GM12873 (cell line): ENCODE measurements around the gene TCF7.
A peak's percentile ranks its signal among the peaks of the same experiment; 100 is the strongest.

ENCODE experiments used
- TF ChIP-seq, protein P1 (sequence below): IDR thresholded peaks from 2 replicates; pipeline ENCODE4 v1.5.1; 2012; ENCODE audit warnings: low read depth, mild to moderate bottlenecking, moderate library complexity, low read length, control low read depth; ENCODE audit not compliant: insufficient read depth; ENCODE audit errors: missing control alignments

The TCF7 gene

DNA sequence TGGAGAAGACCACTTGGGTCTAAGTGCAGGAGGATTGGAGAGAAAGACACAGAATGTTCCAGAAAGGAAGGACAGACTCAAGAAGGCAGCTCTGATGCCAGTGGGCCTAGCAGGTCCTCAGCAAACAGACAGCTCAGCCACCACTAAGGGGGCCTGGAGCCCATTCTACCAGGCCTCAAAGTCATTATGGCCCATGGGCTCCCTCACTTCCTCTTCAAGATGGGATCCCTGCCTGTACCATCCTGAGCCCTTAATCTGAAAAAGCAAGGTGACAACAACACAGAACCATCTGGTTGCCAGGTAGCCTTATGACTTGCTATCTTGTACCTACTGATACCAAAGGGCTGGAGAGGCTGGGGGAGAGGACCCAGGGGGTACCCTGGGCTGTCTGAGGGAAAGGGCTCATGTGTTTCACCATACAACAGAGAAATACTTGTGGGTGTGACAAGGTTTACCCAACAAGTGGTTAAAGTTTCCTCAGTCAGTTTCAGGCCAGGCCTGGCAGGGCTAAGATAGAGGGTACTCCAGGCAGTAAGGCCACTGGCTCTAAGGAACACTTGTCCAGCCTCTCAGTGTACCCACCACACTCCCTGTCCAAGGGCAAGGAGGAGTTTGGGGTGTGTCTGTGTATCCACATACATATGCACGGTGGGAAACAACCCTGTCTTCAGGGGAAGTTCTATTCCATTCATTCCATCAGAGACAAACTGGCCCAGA, 30.7 kb downstream of the TCF7 start:
- TF ChIP-seq, protein P1, sequence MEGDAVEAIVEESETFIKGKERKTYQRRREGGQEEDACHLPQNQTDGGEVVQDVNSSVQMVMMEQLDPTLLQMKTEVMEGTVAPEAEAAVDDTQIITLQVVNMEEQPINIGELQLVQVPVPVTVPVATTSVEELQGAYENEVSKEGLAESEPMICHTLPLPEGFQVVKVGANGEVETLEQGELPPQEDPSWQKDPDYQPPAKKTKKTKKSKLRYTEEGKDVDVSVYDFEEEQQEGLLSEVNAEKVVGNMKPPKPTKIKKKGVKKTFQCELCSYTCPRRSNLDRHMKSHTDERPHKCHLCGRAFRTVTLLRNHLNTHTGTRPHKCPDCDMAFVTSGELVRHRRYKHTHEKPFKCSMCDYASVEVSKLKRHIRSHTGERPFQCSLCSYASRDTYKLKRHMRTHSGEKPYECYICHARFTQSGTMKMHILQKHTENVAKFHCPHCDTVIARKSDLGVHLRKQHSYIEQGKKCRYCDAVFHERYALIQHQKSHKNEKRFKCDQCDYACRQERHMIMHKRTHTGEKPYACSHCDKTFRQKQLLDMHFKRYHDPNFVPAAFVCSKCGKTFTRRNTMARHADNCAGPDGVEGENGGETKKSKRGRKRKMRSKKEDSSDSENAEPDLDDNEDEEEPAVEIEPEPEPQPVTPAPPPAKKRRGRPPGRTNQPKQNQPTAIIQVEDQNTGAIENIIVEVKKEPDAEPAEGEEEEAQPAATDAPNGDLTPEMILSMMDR, result no peak

DNA sequence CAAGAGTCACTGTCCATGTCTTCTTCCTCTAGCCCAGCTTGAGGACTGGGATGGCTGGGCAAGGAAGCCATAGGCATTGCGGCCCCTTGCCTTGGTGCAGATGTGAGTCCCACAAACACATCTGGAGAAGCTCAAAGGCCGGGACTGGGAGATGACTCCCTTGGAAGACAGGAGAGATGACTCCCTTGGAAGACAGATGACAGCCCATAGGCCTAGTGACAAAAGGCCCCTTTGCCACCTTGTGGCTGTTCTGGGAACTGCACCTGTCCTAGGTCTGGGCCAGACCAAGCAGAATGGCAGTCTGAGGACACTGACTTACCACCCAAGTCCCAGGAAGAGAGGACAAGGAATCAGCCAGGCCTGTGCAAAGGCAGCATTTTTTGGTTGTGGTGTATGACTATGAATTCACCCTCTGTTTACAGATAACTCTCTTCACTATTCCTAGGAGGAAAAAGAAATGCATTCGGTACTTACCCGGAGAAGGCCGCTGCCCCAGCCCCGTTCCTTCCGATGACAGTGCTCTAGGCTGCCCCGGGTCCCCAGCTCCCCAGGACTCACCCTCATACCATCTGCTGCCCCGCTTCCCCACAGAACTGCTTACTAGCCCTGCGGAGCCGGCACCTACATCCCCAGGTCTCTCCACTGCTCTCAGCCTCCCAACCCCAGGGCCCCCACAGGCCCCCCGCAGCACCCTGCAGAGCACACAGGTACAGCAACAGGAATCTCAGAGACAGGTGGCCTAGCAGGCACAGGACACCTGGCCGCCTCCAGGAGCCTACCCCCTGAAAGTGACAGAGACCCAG, 31.5 kb downstream of the TCF7 start:
- TF ChIP-seq, protein P1, result peak; percentile 97

DNA sequence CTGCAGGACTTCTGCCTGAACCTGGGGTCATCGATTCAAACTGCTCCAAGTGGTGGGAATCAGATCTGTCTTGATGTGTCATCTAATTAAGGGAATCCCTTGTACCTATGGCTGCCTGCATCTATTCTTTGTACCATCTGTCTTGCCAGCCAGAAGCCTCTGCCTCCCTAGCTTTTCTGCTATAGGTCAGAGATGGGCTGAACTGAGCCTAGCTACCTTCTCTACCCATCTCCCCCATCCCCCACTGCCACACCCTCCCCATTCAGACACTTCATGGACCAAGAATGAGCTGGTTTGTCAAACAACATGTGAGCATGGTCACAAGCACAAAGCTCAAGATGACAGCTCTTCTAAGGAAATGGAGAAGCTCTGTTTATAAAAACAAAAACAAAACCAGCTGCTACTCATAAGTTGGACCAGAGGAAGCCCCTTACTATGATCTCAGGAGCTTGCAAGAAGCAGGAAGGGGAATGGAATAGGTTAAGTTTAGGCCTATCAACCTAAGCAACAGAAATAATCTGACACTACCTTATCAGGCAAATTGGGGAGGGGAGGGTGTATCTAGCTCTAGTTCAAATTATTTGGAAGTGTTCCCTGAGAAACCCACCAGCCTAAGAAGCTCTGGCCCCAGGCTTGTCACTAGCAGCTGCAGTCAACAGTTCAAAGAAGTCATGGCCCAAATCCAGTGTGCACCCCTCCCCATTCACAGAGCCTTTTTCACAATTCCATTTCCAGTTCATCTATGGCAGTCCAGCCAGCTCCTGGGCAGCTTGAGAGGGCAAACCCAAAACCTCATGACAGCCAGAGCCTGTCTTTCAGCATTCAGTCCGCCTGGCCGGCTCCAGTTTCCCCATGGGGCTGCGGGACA, 32.4 kb downstream of the TCF7 start:
- TF ChIP-seq, protein P1, result no peak

DNA sequence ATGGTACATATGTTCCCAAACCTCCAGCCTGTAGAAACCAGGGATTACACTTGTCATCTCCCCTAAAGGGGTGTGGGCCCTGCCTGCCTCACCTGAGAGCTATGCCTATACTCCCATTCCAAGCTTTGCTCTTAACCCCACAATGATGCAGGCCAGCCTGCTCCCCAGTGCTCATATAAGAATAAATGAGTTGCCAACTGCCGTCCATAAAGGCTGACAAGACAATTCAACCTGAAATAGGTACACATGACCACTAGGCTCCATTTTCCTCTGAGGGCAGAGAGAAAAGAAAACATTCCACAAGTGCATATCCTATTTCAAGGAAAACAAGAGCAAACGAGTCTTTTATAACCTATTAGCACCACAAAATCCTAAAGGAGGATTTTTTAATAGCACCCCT, 33.8 kb downstream of the TCF7 start:
- TF ChIP-seq, protein P1, result no peak

DNA sequence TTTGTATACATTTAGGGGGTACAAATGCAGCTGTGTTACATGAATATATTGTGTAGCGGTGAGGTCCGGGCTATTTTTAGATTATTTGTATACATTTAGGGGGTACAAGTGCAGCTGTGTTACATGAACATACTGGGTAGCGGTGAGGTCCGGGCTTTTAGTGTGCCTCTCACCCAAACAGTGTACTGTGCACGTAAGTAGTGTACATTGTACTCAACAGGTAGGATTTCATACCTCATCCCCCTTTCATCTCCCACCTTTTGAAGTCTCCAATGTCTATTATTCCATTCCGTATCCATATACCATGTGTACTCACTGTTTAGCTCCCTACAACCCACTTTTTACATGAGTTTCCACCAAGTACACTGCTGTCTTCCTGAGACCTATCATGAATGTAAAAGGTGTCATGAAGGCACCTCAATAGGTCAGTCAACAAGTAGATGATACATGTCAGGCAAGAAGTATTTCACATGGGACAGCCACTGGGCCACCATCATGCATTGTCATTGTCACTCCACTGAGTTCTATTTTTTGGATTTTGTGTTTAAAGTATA, 34.6 kb downstream of the TCF7 start:
- TF ChIP-seq, protein P1, result no peak

DNA sequence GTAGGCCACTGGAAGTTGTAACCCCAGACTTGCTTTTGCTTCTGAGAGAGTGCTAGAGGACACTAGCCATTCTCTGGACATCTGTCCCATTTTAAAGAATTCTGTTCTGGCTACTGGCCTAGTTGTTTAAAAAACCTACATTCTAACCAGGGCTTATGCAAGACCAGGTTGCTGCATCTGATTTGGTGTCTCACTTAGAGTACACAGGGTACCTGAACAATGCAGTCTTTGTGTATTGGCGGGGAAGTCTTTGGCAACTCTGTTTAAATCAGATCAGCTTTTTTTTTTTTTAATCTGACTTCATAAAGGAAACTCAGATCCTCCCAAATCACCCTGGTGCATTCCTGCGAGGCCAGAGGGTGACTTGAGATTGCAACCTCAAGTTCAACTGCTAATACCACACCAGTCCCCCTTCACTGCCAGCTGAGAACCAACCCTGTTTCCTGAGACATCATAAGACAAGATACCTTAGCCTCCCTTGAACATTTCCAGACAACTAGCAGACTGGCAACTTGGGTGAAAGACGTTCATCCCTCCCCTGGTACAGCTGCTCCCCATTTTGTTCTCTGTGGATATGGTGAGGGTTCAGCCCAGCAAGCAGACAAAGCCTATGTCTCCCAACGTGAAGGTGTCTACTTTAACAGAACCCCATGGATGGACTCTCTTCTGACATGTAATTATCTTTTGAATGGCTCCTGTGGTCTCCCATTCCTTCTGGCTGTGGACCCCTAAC, 35.3 kb downstream of the TCF7 start:
- TF ChIP-seq, protein P1, result no peak
